ENCODE data around the gene HCCS. TPM values are rescaled to one million over a fixed set of nuclear protein-coding genes. Genes with fewer than 3 reads are reported as not detected.

The HCCS gene
- 10 to 100 TPM; 12.1 to 23.5 (median 19.5) TPM for total RNA-seq
- polyA plus RNA-seq = 10 to 100 TPM in 2 of 3 donors, 1 to 10 TPM in 1; 8.9 to 21.7 (median 14.0) TPM
- long read RNA-seq, donor 1, partial matches to known transcripts = 0 of 5 reads
- long read RNA-seq, donor 1, other reads (novel, unspliced or antisense) = 0 of 5 reads
- long read RNA-seq, donor 2, partial matches to known transcripts = 0 of 5 reads
- long read RNA-seq, donor 2, other reads (novel, unspliced or antisense) = 0 of 5 reads

DNA sequence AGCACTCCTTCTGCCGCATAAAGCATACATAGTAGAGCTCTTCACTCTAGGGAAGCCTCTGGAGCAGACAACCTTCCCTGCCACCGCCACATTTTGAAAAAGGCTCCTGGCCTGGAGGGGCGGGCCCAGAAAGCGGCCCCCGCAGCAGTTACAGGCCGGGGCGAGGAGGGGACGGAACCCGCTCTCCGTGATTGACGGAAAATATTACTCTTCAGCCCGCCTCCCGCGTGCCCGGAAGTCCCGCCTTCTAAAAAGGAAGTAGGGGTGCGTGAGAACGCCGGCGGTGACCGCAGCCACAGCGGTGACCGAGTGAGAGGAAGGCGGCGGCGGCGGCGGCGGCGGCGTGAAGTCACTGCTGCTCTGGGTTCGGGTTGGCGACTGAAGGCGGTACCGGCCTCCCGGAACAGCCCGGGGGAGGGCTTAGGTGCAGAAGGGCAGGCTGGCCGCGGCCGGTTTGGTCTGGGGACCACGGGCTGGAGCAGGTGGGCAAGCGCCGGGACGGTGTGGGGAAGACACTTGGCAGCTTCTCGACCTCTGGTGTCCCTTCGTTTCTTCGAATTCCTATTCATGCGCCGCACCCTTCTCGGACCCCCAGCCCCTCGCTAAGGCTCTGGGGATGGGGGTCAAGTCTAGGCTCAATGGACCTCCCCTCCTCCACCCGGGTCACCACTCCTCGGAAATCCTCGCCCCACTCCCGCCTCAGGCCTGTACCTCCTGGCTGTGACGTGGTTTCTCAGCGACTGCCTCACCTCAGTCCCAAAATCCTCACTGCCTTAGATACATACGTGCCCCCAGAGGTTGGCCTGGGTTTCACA, at the start of gene HCCS:
TSS of gene HCCS (plus strand) at position 296 of the 815 bp plus-strand sequence. CDS start 729 bp downstream, outside the sequence.
- WGBS, 5 donors = 0 to 44% (median 1%) methylated on average over 39 to 58 of the region's 58 CpGs
- Histone ChIP-seq H3K36me3 (peaks cover 0 to 25% (median 12%) of the 10 kb centered on the region in 6 donors), H3K27ac (peak within 1 kb of the TSS; percentile 61 to 93 (median 88)), H3K4me3 (peak within 1 kb of the TSS; percentile 28 to 80 (median 52)), H3K9me3 (no peaks in the 10 kb centered on the region), H3K27me3 (replicated peaks in 1 of 7) (no peaks in the 10 kb centered on the region), H3K4me1 (peaks cover 4 to 41% (median 28%) of the 10 kb centered on the region in 6 donors)
- intact Hi-C loops (cut with DNase I; ENCODE audit: low total_unique reads) = no loop called here
- peak; percentile 94 for DNase-seq
- TF ChIP-seq POLR2A (IDR thresholded peaks at IDR 0.05) (peak in 2 of 3 donors; percentile 53 to 58), POLR2AphosphoS5 (IDR thresholded peaks at IDR 0.05) (peak; percentile 90 to 97 (median 94))
- TF ChIP-seq, protein P1, sequence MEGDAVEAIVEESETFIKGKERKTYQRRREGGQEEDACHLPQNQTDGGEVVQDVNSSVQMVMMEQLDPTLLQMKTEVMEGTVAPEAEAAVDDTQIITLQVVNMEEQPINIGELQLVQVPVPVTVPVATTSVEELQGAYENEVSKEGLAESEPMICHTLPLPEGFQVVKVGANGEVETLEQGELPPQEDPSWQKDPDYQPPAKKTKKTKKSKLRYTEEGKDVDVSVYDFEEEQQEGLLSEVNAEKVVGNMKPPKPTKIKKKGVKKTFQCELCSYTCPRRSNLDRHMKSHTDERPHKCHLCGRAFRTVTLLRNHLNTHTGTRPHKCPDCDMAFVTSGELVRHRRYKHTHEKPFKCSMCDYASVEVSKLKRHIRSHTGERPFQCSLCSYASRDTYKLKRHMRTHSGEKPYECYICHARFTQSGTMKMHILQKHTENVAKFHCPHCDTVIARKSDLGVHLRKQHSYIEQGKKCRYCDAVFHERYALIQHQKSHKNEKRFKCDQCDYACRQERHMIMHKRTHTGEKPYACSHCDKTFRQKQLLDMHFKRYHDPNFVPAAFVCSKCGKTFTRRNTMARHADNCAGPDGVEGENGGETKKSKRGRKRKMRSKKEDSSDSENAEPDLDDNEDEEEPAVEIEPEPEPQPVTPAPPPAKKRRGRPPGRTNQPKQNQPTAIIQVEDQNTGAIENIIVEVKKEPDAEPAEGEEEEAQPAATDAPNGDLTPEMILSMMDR (IDR thresholded peaks at IDR 0.05 in 8 of 11, conservative IDR thresholded peaks at IDR 0.05 in 3 of 11) = no peak

DNA sequence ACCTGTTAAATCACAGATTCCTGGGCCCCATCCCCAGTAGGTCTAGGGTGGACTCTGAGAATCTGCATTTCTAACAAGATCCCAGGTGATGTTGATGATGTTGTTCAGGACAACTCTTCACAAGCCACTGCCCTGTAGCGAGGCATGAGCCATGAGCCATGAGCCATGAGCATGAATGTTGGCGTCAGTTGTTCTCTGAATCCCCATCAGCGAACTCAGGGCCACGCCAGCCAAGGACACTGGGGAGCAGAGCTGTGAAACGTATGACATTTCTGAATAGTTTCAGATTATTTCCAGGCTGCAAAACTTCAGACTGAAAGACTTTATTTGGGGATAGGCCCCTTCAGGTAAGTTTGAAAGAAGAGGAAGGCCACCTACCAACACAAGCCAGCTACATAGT, 46.9 kb upstream of the HCCS start:
- 57 to 92% (median 81%) methylated on average over 1 to 5 of the region's 5 CpGs for WGBS, 5 donors
- intact Hi-C loops (cut with DNase I; ENCODE audit: low total_unique reads) = no loop called here

DNA sequence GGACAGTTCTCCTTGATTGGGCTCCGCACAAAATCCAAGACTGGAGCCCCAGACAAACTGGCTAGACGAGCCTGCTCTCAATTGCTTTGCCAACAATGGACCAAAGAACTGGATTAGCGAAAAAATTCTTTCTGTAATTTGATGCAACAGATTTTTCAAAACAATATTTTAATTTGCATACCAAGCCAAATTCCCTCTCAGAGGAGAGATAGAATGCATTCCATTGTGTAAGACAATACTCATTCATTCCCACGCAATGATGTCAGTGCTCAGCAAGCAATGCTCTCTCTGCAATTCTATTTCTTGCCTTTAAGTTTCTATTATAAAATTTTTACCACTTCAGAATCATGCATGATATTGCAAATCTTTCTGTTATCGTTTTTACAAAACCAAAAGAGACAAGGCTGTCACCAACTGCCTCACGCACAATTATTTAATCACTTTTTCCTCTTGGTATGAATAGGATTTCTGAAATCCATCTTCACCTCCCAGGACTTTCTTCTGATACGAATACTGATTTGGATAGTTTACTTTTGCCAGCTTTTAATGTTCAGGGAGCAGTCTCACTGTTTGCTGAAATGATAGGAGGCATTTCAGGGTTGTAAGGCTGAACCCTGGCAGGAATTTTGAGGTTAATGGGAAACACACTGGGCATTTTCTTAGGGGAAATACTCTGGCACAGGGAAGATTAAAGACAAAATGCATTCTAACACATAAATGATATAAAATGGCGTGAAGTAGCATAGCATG, 46.1 kb upstream of the HCCS start:
- no peaks in the 10 kb centered on the region for H3K9me3 ChIP-seq
- H3K4me3 ChIP-seq = no peak overlapping the region
- WGBS, 5 donors = 67 to 83% (median 76%) methylated on average over 8 of the region's 8 CpGs
- TF ChIP-seq, protein P1 (IDR thresholded peaks at IDR 0.05 in 8 of 11, conservative IDR thresholded peaks at IDR 0.05 in 3 of 11) = no peak
- TF ChIP-seq POLR2A (IDR thresholded peaks at IDR 0.05) (no peak), POLR2AphosphoS5 (IDR thresholded peaks at IDR 0.05) (no peak)
- no peak overlapping the region for H3K27ac ChIP-seq
- no peak for DNase-seq
- no peaks in the 10 kb centered on the region for H3K4me1 ChIP-seq
- intact Hi-C loops (cut with DNase I; ENCODE audit: low total_unique reads) = no loop called here
- no peaks in the 10 kb centered on the region for H3K27me3 ChIP-seq (replicated peaks in 1 of 7)
- no peaks in the 10 kb centered on the region for H3K36me3 ChIP-seq

More for the DNA sequence above, 46.9 kb upstream of the HCCS start:
- no peaks in the 10 kb centered on the region for H3K36me3 ChIP-seq
- DNase-seq = no peak
- no peaks in the 10 kb centered on the region for H3K9me3 ChIP-seq
- H3K4me1 ChIP-seq = no peaks in the 10 kb centered on the region
- H3K27ac ChIP-seq = no peak overlapping the region
- no peak overlapping the region for H3K4me3 ChIP-seq
- H3K27me3 ChIP-seq (replicated peaks in 1 of 7) = no peaks in the 10 kb centered on the region
- TF ChIP-seq, protein P1 (IDR thresholded peaks at IDR 0.05 in 8 of 11, conservative IDR thresholded peaks at IDR 0.05 in 3 of 11) = no peak
- TF ChIP-seq POLR2A (IDR thresholded peaks at IDR 0.05) (no peak), POLR2AphosphoS5 (IDR thresholded peaks at IDR 0.05) (no peak)
